Measurements from ENCODE around the gene ANP32E. TPM values are rescaled to one million over a fixed set of nuclear protein-coding genes. Genes with fewer than 3 reads are reported as not detected.
A peak's percentile ranks its signal among the peaks of the same experiment; 100 is the strongest.

Gene ANP32E
- polyA plus RNA-seq, 1 of the 3 experiments (the other 2 are of a cell fraction) = 8.2 TPM

DNA sequence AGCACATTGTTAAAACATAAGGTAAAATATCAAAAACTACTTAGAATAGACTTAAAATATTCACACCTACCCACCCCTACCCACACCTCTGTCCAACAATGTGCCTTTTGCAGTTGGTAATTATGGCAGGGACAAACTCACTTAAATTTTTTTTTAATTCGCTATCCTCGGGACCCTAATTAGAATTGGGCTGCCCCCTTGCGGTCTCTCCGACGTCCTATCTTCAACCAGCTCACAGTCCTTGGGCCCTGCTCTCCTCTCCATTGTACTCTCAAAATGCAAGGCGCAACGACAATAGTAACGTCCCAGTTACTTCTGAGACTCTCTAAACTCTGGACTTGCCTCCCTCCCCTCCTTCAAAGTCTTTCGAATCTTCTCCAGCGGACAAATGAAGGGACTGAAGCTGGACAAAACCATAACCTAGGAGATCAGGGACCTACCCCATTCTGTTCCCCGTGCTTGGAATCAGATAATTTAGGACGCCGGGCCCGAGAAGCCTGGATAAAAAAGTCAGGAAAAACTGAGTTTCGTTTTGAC is 45.4 kb upstream of the ANP32E start:
- WGBS (ENCODE audit: low lambda C conversion rate) = 24% methylated on average over 15 of the region's 15 CpGs

DNA sequence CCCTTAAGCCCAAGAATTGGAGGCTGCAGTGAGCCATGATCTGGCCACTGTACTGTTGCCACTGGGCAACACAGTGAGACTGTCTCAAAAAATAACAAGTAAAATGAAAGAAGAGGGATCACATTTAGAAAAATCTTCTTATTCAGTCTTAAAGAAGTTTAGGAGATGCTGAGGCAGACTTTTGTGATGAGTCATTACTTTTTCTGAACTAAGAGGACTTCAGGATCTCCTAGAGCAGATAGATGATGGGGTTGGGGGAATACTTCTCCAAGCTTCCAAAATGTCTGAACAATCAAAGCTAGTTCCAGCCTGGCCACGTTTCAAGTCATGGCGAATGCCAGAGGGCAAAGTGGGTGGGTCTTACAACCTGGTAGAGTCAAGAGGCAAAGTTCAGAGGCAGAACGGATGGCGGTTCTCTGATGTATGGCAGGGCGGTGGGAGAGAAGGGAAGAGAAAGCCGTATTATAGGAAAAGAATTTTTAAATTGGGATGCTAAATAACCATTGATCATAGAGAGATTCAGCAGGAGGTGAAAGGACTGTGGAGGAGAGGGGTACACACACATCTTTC is 44.3 kb upstream of the ANP32E start:
- Histone ChIP-seq H3K79me2 (ENCODE audit: insufficient read depth) (no peaks in the 10 kb centered on the region; the same call in 1 of the 2 replicates), H3K36me3 (replicated peaks in 1 of 2; ENCODE audit: control insufficient read depth in 1 of 2, insufficient read depth in 2 of 2, low read length in 1 of 2) (no peaks in the 10 kb centered on the region), H2AFZ (ENCODE audit: low read depth) (peak overlapping the region; percentile 93; the same call in 1 of the 2 replicates), H3K9me3 (no peaks in the 10 kb centered on the region), H3K4me2 (no peak overlapping the region; the same call in 1 of the 2 replicates), H3F3A (replicated peaks; ENCODE audit: insufficient read depth) (peaks cover 5% of the 10 kb centered on the region), H3K9me2 (no peaks in the 10 kb centered on the region), H3K4me1 (ENCODE audit: control insufficient read depth in 1 of 2, insufficient read depth in 2 of 2, low read depth in 1 of 2, low read length in 1 of 2) (peaks cover 4 to 14% of the 10 kb centered on the region in 2 experiments; a peak in 1 of 4 replicates), H3K9ac (no peak overlapping the region), H4K20me1 (ENCODE audit: insufficient read depth) (no peaks in the 10 kb centered on the region), H3K4me3 (ENCODE audit: low read depth in 2 of 2, low read length in 1 of 2) (no peak overlapping the region), H3K27ac (ENCODE audit: low read depth in 2 of 2, low read length in 1 of 2) (no peak overlapping the region), H3K27me3 (ENCODE audit: insufficient read depth) (no peaks in the 10 kb centered on the region)
- DNase-seq = no peak
- POLR2A ChIA-PET = no interaction called here
- no peak for TF ChIP-seq YY1 (IDR thresholded peaks at IDR 0.05; ENCODE audit: low read depth)
- TF ChIP-seq TAF1 (IDR thresholded peaks at IDR 0.05; ENCODE audit: borderline replicate concordance, low read depth, low read length) = no peak
- no peak for TF ChIP-seq RAD21 (IDR thresholded peaks at IDR 0.05; ENCODE audit: low read length)
- no peak for TF ChIP-seq SMC3 (IDR thresholded peaks at IDR 0.05; ENCODE audit: low read depth, low read length)
- no peak for TF ChIP-seq NRF1 (IDR thresholded peaks at IDR 0.05; ENCODE audit: low read depth, low read length)
- TF ChIP-seq RFX5 (IDR thresholded peaks at IDR 0.05; ENCODE audit: low read length) = no peak
- TF ChIP-seq, protein P1, sequence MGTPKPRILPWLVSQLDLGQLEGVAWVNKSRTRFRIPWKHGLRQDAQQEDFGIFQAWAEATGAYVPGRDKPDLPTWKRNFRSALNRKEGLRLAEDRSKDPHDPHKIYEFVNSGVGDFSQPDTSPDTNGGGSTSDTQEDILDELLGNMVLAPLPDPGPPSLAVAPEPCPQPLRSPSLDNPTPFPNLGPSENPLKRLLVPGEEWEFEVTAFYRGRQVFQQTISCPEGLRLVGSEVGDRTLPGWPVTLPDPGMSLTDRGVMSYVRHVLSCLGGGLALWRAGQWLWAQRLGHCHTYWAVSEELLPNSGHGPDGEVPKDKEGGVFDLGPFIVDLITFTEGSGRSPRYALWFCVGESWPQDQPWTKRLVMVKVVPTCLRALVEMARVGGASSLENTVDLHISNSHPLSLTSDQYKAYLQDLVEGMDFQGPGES (IDR thresholded peaks at IDR 0.05; ENCODE audit: low read depth, low read length) = no peak
- no peak for TF ChIP-seq JUND (IDR thresholded peaks at IDR 0.05)
- TF ChIP-seq, protein P2, sequence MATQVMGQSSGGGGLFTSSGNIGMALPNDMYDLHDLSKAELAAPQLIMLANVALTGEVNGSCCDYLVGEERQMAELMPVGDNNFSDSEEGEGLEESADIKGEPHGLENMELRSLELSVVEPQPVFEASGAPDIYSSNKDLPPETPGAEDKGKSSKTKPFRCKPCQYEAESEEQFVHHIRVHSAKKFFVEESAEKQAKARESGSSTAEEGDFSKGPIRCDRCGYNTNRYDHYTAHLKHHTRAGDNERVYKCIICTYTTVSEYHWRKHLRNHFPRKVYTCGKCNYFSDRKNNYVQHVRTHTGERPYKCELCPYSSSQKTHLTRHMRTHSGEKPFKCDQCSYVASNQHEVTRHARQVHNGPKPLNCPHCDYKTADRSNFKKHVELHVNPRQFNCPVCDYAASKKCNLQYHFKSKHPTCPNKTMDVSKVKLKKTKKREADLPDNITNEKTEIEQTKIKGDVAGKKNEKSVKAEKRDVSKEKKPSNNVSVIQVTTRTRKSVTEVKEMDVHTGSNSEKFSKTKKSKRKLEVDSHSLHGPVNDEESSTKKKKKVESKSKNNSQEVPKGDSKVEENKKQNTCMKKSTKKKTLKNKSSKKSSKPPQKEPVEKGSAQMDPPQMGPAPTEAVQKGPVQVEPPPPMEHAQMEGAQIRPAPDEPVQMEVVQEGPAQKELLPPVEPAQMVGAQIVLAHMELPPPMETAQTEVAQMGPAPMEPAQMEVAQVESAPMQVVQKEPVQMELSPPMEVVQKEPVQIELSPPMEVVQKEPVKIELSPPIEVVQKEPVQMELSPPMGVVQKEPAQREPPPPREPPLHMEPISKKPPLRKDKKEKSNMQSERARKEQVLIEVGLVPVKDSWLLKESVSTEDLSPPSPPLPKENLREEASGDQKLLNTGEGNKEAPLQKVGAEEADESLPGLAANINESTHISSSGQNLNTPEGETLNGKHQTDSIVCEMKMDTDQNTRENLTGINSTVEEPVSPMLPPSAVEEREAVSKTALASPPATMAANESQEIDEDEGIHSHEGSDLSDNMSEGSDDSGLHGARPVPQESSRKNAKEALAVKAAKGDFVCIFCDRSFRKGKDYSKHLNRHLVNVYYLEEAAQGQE (IDR thresholded peaks at IDR 0.05; ENCODE audit: low read depth, low read length) = no peak
- TF ChIP-seq, protein P3, sequence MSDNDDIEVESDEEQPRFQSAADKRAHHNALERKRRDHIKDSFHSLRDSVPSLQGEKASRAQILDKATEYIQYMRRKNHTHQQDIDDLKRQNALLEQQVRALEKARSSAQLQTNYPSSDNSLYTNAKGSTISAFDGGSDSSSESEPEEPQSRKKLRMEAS (IDR thresholded peaks at IDR 0.05; ENCODE audit: low read depth) = no peak
- TF ChIP-seq, protein P4, sequence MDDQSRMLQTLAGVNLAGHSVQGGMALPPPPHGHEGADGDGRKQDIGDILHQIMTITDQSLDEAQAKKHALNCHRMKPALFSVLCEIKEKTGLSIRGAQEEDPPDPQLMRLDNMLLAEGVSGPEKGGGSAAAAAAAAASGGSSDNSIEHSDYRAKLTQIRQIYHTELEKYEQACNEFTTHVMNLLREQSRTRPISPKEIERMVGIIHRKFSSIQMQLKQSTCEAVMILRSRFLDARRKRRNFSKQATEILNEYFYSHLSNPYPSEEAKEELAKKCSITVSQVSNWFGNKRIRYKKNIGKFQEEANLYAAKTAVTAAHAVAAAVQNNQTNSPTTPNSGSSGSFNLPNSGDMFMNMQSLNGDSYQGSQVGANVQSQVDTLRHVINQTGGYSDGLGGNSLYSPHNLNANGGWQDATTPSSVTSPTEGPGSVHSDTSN (IDR thresholded peaks at IDR 0.05) = no peak
- TF ChIP-seq RCOR1 (IDR thresholded peaks at IDR 0.05; ENCODE audit: low read length) = no peak
- CTCF ChIA-PET = interaction anchor here (0.7 to 6.2 kb wide), 6 partner anchors 9 to 717 kb away, joined by 3 to 110 read pairs (median 4); partner anchors contain the start of genes ANP32E, APH1A, C1orf54 and CA14
- 88% methylated on average over 6 of the region's 6 CpGs for WGBS (ENCODE audit: low lambda C conversion rate)

More for the DNA sequence above, 45.4 kb upstream of the ANP32E start:
- peak overlapping the region; percentile 93 for H2AFZ ChIP-seq (ENCODE audit: low read depth)
- no peaks in the 10 kb centered on the region; the same call in 1 of the 2 replicates for H3K79me2 ChIP-seq (ENCODE audit: insufficient read depth)
- H3F3A ChIP-seq (replicated peaks; ENCODE audit: insufficient read depth) = peaks cover 5% of the 10 kb centered on the region
- no peaks in the 10 kb centered on the region for H3K36me3 ChIP-seq (replicated peaks in 1 of 2; ENCODE audit: control insufficient read depth in 1 of 2, insufficient read depth in 2 of 2, low read length in 1 of 2)
- H4K20me1 ChIP-seq (ENCODE audit: insufficient read depth) = no peaks in the 10 kb centered on the region
- peak overlapping the region in 1 of 2 experiments; percentile 68; a peak in 2 of 4 replicates for H3K27ac ChIP-seq (ENCODE audit: low read depth in 2 of 2, low read length in 1 of 2)
- DNase-seq = peak; percentile 50
- no peaks in the 10 kb centered on the region for H3K9me2 ChIP-seq
- H3K4me3 ChIP-seq (ENCODE audit: low read depth in 2 of 2, low read length in 1 of 2) = peak overlapping the region; percentile 29 to 45
- H3K9me3 ChIP-seq = no peaks in the 10 kb centered on the region
- peak overlapping the region; percentile 64 for H3K4me2 ChIP-seq
- TF ChIP-seq FOXJ3 (CRISPR knock-in tag; IDR thresholded peaks at IDR 0.05) = no peak
- no peak for TF ChIP-seq FOSL2 (IDR thresholded peaks at IDR 0.05; ENCODE audit: borderline replicate concordance, low read depth)
- TF ChIP-seq RAD21 (IDR thresholded peaks at IDR 0.05; ENCODE audit: low read length) = peak; percentile 60
- TF ChIP-seq, protein P5, sequence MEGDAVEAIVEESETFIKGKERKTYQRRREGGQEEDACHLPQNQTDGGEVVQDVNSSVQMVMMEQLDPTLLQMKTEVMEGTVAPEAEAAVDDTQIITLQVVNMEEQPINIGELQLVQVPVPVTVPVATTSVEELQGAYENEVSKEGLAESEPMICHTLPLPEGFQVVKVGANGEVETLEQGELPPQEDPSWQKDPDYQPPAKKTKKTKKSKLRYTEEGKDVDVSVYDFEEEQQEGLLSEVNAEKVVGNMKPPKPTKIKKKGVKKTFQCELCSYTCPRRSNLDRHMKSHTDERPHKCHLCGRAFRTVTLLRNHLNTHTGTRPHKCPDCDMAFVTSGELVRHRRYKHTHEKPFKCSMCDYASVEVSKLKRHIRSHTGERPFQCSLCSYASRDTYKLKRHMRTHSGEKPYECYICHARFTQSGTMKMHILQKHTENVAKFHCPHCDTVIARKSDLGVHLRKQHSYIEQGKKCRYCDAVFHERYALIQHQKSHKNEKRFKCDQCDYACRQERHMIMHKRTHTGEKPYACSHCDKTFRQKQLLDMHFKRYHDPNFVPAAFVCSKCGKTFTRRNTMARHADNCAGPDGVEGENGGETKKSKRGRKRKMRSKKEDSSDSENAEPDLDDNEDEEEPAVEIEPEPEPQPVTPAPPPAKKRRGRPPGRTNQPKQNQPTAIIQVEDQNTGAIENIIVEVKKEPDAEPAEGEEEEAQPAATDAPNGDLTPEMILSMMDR (IDR thresholded peaks at IDR 0.05) = peak; percentile 74
- peak; percentile 52 for TF ChIP-seq SMC3 (IDR thresholded peaks at IDR 0.05; ENCODE audit: low read depth, low read length)
- TF ChIP-seq MXI1 (IDR thresholded peaks at IDR 0.05; ENCODE audit: low read depth, low read length) = no peak
- peaks cover 4 to 14% of the 10 kb centered on the region in 2 experiments; a peak in 1 of 4 replicates for H3K4me1 ChIP-seq (ENCODE audit: control insufficient read depth in 1 of 2, insufficient read depth in 2 of 2, low read depth in 1 of 2, low read length in 1 of 2)
- H3K9ac ChIP-seq = peak overlapping the region; percentile 68
- CTCF ChIA-PET = interaction anchor here (0.7 to 6.2 kb wide), 12 partner anchors 9 to 280 kb away, joined by 3 to 110 read pairs (median 4); partner anchors contain the start of genes APH1A, C1orf54 and CA14
- no peaks in the 10 kb centered on the region for H3K27me3 ChIP-seq (ENCODE audit: insufficient read depth)
- POLR2A ChIA-PET = interaction anchor here (0.9 kb wide), 1 partner anchor 25 kb away, joined by 3 read pairs; no protein-coding TSS in a partner anchor

Measured in SK-N-SH (cell line).